NCI-H345 (cell line): Measurements from ENCODE around the gene LRIG1.

Experiments
- DNase-seq: peaks from one replicate; lab custom pipeline; 2025; lab: John Stamatoyannopoulos, UW

The LRIG1 gene

DNA sequence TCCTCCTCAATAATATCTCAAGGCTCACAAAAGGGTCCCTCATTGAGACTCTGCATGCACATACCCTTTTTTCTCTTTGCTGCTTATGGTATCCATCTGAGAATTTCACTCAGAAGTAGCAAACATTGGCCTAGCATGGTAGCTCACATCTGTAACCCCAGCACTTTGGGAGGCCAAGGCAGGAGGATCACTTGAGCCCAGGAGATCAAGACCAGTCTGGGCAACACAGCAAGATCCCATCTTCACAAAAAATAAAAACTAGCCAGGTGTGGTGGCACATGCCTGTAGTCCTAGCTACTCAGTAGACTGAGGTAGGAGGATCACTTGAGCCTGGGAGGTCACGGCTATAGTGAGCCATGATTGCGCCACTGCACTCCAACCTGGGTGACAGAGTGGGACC lies 11.7 kb downstream of the LRIG1 start:
- no peak for DNase-seq

DNA sequence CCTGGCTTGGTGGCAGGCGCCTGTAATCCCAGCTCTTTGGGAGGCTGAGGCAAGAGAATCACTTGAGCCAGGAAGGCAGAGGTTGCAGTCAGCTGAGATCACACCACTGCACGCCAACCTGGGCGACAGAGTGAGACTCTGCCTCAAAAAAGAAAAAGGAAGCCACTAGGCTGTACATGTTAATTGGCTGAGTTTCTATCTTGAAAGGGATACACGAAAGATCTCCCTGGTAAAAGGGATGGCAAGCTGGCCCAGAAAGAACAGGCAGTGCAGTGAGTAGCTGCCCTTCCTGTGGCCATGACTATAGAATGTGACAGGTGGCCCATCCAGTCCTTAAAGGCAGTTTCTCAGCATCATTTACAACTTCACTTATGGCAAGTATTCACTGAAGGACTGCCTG lies 12.3 kb downstream of the LRIG1 start:
- no peak for DNase-seq

GRCh38 chr3:66487465-66487864 lies 13.4 kb downstream of the LRIG1 start:
- DNase-seq: no peak

DNA sequence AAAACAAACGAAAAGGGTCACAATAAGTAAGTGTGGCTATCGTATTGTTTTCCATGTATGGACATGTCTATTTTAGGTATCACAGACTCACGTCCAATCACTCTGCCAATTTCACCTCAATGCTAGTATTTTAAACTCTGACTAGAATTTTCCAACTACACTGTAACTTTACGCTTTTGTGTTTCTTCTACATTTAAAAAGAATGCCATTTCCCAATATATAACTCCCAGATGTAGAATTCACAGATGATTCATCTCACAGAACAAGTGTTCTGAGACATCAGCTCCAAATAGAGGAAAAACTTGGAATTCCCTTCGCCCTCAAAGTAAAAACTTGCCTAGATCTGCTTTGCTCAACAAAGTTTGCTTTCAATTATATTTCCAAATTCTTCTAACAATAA lies 14.2 kb downstream of the LRIG1 start:
- DNase-seq: no peak

DNA sequence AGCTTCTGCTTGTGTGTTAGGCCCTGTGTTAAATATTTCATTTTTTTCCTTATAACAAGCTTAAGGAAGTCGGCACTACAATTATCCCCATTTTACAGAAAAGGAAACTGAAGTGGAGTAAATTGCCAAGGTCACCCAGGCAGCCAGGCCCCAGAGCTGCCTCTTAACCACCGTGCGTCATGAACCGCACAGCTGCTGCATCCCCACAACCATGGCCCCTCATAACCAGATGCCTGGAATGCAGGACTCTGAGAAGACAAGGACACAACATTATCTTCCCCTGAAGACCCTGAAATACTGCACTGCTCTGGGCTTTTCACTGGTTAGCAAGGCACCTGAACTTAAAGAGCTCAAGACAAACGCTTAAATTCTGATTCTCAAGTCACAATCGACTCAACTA lies 14.6 kb downstream of the LRIG1 start:
- no peak for DNase-seq

DNA sequence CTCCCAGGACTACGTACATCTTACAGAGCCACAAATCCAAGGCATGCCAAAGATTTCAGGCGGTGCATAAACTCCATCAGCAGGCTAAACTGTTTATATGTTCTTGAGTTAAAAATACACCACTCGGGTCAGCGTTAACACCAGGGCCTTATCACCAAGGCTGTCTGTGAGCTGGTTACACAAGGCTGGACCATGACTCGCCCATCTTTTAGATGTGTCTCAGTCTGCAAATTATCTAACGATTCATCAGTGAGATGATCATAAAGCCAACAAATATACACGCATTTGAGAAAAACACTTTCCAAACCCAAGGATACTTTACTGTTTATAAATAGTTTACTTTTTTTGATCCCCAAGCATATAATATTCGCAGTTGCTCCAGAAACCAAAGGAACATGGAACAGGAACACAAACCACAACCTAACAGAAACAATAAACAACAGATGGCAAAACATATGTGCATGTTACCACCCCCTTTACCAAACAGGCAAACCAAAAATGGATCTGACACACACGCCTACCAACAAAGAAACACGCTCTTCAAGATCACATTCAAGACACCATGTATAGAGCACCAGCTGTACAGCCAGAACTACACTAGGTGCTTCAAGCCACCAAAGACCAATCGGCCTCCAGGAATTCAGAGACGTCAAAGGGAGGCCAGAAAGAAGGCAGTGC lies 15.4 kb downstream of the LRIG1 start:
- no peak for DNase-seq

DNA sequence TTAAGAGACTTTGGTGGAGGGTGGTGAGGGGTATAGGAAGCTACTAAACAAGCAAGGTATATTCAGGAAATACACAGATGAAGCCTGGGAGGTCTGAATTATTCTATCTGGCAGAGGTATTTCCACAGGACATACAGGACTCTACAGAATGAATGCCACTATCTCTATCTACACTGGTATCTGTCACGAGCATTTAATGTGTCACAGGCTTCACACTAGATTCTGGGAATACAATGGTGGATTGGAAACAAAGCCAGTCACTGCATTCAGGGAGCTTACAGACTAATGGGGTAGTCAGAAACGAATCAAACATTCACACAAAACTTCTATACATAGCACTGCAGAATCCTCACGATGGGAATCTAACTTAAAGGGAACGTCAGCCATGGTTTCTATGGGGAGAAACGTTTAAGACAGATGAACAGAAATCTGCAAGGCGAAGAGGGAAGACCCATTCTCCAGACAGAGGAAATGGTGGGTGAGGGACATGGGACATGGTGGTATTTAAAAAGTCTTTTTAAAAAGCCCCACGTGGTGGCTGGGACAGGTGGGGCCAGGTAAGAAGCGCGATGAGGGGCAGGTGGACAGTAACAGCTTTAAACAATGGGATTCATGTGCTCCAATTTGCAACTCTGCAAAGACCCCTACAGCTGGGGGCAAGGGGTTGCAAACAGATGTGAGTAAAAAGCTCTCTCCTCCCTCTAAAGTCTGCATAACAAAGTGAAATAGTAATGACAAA lies 16.5 kb downstream of the LRIG1 start:
- DNase-seq: no peak

- peak; percentile 38 for DNase-seq
Observed at GRCh38 chr3:66483409-66483906, 17.4 kb downstream of the LRIG1 start.

GRCh38 chr3:66483006-66483405 lies 17.8 kb downstream of the LRIG1 start:
- DNase-seq: no peak

DNA sequence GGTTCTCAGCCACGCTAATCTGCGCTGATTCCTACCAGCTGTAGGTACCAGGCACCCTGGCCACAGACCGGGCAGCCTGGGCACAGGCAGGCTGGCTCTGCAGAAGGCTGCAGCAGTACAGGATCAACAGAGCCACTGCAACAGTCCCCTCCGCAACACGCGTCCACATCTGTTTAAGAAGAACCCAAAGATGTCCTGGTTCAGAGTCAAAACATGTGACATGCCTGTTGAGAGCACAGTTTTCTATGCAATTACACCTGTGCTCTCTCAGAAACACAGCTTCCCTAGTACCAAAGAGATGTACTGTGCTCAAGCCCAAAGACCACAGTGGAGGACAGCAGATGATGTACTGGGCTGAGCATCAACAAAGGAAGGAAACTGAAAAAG lies 18.8 kb downstream of the LRIG1 start:
- DNase-seq: no peak

GRCh38 chr3:66481071-66482017 lies 19.5 kb downstream of the LRIG1 start:
- DNase-seq: no peak

GRCh38 chr3:66480666-66481065 lies 20.2 kb downstream of the LRIG1 start:
- no peak for DNase-seq

DNA sequence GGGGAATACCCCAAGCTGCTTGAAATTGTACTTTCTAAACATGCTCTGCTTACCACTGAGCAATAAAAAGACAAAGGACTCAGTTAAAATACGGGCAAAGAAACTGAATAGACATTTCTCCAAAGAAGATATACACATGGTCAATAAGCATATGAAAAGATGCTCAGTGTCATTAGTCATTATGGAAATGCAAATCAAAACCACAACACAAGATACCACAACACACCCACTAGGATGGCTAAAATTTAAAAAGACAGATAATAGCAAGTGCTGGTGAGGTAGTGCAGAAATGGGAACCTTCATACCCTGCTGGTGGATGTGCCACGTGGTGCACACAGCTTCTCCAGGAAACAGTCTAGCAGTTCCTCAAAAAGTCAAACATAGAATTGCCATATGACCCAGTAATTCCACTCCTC lies 21.3 kb downstream of the LRIG1 start:
- no peak for DNase-seq

DNA sequence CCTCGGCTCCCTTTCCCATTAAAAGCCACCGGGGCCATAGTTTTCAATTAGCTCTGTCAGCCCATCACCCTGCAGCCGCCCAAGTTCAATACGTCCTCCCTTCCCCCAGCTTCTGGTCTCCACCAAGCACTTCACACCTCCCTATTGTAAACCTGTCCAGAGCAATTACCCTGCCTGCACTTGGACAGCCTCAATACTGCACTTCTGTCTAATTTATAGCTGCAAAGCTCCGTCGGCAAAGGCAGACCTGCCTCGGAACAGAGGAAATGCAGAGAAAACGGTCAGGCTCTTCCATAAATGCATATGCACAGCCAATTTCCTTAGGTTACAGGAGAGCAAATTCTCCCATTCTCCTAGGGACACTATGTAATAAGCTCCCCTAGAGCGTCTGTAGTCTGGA lies 21.9 kb downstream of the LRIG1 start:
- DNase-seq: no peak

- no peak for DNase-seq
Observed at GRCh38 chr3:66477856-66478255, 23.0 kb downstream of the LRIG1 start.

GRCh38 chr3:66476852-66477381 lies 23.9 kb downstream of the LRIG1 start:
- peak; percentile 43 for DNase-seq

DNA sequence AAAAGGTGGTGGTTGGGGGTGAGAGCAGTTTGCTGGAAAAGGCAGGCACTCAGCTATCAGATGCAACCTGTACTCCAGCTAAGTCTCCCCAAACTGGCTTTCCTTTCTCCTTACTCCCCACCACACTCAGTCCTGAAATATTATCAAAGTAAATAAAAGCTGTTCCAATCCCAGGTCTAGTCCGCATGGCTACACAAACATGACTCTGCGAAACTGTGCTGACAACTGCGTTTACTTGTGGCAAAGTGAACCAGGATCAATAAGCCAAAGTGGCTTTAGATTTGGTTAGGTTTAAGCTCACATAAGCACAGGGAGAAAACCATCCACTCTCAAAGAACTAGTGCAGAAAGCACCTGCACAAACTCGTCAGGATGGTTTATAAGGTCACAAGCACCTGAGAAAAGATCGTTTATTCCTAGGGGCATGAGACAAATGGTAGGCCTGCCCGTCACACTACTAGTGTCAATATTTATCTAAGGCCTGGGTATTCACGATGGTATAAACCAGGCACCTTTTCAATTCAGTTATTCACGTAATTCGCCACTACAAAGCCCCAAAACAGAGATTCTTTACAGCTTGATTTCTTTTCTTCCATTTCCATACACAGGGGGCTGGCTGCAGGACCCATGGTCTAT lies 25.3 kb downstream of the LRIG1 start:
- peak; percentile 76 for DNase-seq

DNA sequence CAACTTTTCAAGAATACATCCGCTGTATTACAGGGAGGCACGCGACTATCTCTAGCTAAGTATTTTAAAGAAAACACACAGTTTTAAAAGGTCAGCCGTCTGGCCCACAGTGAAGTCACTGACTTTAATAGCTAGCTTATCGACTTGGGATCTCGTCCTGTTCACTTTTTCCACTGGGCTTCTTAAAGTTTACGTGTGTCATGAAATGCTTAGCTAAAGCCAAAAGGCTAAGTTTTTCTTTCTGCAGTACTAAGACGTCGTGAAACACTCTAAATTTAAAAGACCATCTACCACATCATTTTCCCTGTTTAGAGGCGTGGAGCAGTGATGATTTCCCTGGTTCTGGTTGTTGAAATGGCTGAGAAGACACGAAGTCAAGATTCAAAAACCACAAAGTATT lies 27.1 kb downstream of the LRIG1 start:
- no peak for DNase-seq

- no peak for DNase-seq
Observed at GRCh38 chr3:66473181-66473580, 27.6 kb downstream of the LRIG1 start.

DNA sequence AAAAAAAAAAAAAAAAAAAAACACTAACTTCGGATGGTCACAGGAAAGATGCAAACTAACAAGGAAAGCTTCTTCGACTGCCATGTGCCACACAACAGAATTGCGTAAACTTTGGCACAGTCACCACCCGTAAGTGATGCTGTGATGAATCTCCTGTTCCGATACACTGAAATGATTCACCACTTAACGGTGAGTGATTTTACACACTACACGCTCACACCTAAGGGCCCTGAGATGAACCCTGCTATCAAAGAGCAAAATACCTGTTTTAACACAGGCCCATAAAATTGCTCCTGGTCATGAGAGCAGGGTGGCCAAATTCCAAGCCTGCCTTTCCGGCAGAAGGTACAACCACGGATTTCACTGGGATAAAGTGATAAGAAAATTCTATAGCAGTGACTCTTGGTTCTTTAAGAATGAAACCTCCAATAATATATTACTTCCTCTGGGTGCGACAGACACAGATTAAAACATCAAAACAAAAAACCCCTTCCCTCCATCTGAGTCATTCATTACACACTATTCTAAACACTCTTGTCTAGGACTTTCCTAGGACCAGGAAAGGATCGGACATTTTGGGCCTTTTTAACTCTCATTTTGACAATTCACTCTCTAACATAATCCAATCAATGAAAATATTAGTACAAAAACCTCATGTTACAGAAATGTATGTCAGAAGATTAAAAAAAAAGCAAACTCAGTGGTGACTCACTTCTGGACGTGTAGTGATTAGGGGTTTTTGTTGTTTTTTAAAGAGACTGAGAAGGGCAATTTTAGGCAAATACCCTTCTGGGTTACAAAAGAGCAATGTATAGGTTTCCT lies 28.3 kb downstream of the LRIG1 start:
- DNase-seq: no peak
